ACC112 (cell line): ENCODE measurements around the gene OGFOD3.
"Not testable (repeated sequence)": the region's sequence is repeated elsewhere in the genome, so short reads cannot be mapped to it uniquely, and the experiment has no call there.

Experiments
- H2AFZ ChIP-seq: fragments of 200-600 bp; sonication (generic); one replicate; pipeline ENCODE4 v1.6.0; 2017; ENCODE audit warnings: antibody characterized with exemption, low read length; ENCODE audit not compliant: unreplicated experiment
- H3K27ac ChIP-seq: fragments of 200-600 bp; sonication (generic); 2 replicates; pipeline ENCODE4 v1.5.1; 2014; ENCODE audit warnings: low read depth, mild to moderate bottlenecking, antibody characterized with exemption, low read length, moderate library complexity
- H3K27me3 ChIP-seq: fragments of 200-600 bp; sonication (generic); 2 replicates; pipeline ENCODE4 v1.6.1; 2014; ENCODE audit warnings: mild to moderate bottlenecking, antibody characterized with exemption, low read length, moderate library complexity, mixed read lengths; ENCODE audit not compliant: insufficient read depth
- H3K36me3 ChIP-seq: fragments of 200-600 bp; sonication (generic); 2 replicates; pipeline ENCODE4 v1.6.1; 2016; ENCODE audit warnings: mild to moderate bottlenecking, antibody characterized with exemption, low read length, moderate library complexity, mixed read lengths; ENCODE audit not compliant: insufficient read depth
- H3K4me1 ChIP-seq: fragments of 200-600 bp; sonication (generic); one replicate; pipeline ENCODE4 v1.6.1; 2016; ENCODE audit warnings: low read length, mixed read lengths; ENCODE audit not compliant: insufficient read depth, unreplicated experiment, control insufficient read depth
- H3K4me3 ChIP-seq: fragments of 200-600 bp; sonication (generic); 2 replicates; pipeline ENCODE4 v1.5.1; 2014; ENCODE audit warnings: mild to moderate bottlenecking, low read depth, low read length
- H3K79me2 ChIP-seq: fragments of 200-600 bp; sonication (generic); one replicate; pipeline ENCODE4 v1.6.0; 2016; ENCODE audit warnings: low read length; ENCODE audit not compliant: control insufficient read depth, unreplicated experiment, insufficient read depth

The OGFOD3 gene

DNA sequence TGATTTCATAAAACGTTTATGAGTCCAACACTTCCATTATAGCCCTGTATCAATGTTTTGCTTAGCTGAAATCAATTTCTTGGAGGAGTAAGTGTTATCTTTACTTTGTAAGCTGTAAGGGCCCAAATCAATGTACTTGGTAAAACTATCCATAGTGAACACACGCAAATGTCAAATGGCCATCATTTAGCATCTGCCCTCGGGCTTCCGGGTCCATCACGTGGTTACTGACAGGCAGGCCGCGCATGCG lies 39.5 kb upstream of the OGFOD3 start:
- Histone ChIP-seq H2AFZ (peak overlapping the region; percentile 40), H3K4me1 (peaks cover 9% of the 10 kb centered on the region), H3K79me2 (no peaks in the 10 kb centered on the region), H3K36me3 (no peaks in the 10 kb centered on the region), H3K27me3 (no peaks in the 10 kb centered on the region), H3K4me3 (peak overlapping the region; percentile 95), H3K27ac (peak overlapping the region; percentile 97)

GRCh38 chr17:82457073-82457928 lies 38.9 kb upstream of the OGFOD3 start:
- Histone ChIP-seq H3K27ac (peak overlapping the region; percentile 97), H3K79me2 (no peaks in the 10 kb centered on the region), H3K27me3 (no peaks in the 10 kb centered on the region), H3K36me3 (no peaks in the 10 kb centered on the region), H2AFZ (peak overlapping the region; percentile 40), H3K4me3 (peak overlapping the region; percentile 95), H3K4me1 (peaks cover 9% of the 10 kb centered on the region)

DNA sequence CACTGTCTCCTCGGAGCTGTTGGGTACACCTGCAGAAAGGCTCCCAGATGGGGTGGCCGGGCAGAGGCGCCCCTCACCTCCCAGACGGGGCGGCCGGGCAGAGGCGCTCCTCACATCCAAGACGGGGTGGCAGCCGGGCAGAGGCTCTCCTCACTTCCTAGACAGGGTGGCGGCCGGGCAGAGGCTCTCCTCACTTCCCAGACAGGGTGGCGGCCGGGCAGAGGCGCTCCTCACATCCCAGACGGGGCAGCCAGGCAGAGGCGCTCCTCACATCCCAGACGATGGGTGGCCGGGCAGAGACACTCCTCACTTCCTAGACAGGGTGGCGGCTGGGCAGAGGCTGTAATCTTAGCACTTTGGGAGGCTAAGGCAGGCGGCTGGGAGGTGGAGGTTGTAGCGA lies 35.3 kb upstream of the OGFOD3 start:
- H3K79me2 ChIP-seq = peaks cover 16% of the 10 kb centered on the region
- H2AFZ ChIP-seq, H3K27me3 ChIP-seq, H3K36me3 ChIP-seq, H3K4me3 ChIP-seq, H3K27ac ChIP-seq: not testable (repeated sequence)
- H3K4me1 ChIP-seq = peaks cover 14% of the 10 kb centered on the region

GRCh38 chr17:82453151-82453550 lies 34.8 kb upstream of the OGFOD3 start:
- not testable (repeated sequence) for H3K27ac ChIP-seq, H3K27me3 ChIP-seq, H3K4me3 ChIP-seq, H3K36me3 ChIP-seq, H2AFZ ChIP-seq
- Histone ChIP-seq H3K4me1 (peaks cover 14% of the 10 kb centered on the region), H3K79me2 (peaks cover 16% of the 10 kb centered on the region)

- Histone ChIP-seq H3K27ac (no peak overlapping the region), H2AFZ (no peak overlapping the region), H3K36me3 (no peaks in the 10 kb centered on the region), H3K79me2 (peaks cover 18% of the 10 kb centered on the region), H3K4me3 (no peak overlapping the region), H3K4me1 (peaks cover 7% of the 10 kb centered on the region), H3K27me3 (no peaks in the 10 kb centered on the region)
Measured at GRCh38 chr17:82452162-82452561, 33.8 kb upstream of the OGFOD3 start.

- Histone ChIP-seq H2AFZ (peak within 1 kb of the TSS; percentile 84), H3K36me3 (no peaks in the 10 kb centered on the region), H3K4me3 (peak within 1 kb of the TSS; percentile 86), H3K4me1 (peaks cover 5% of the 10 kb centered on the region), H3K79me2 (peaks cover 18% of the 10 kb centered on the region), H3K27me3 (no peaks in the 10 kb centered on the region), H3K27ac (peak within 1 kb of the TSS; percentile 64)
Measured at GRCh38 chr17:82450357-82451106, 32.1 kb upstream of the OGFOD3 start, which contains the start of gene CYBC1. CYBC1 (minus strand) TSS chr17:82450752; CDS start chr17:82449254, 1,498 bp downstream.

- Histone ChIP-seq H3K4me1 (peaks cover 5% of the 10 kb centered on the region), H3K36me3 (no peaks in the 10 kb centered on the region), H3K79me2 (peaks cover 18% of the 10 kb centered on the region), H3K4me3 (peak overlapping the region; percentile 86), H2AFZ (peak overlapping the region; percentile 84), H3K27me3 (no peaks in the 10 kb centered on the region), H3K27ac (no peak overlapping the region; the same call in 1 of the 2 replicates)
Measured at GRCh38 chr17:82449883-82450356, 31.5 kb upstream of the OGFOD3 start.

GRCh38 chr17:82449131-82449882 lies 30.9 kb upstream of the OGFOD3 start:
- Histone ChIP-seq H3K4me3 (peak overlapping the region; percentile 86), H3K36me3 (no peaks in the 10 kb centered on the region), H2AFZ (no peak overlapping the region), H3K79me2 (peaks cover 18% of the 10 kb centered on the region), H3K27ac (no peak overlapping the region), H3K4me1 (peaks cover 5% of the 10 kb centered on the region), H3K27me3 (no peaks in the 10 kb centered on the region)

DNA sequence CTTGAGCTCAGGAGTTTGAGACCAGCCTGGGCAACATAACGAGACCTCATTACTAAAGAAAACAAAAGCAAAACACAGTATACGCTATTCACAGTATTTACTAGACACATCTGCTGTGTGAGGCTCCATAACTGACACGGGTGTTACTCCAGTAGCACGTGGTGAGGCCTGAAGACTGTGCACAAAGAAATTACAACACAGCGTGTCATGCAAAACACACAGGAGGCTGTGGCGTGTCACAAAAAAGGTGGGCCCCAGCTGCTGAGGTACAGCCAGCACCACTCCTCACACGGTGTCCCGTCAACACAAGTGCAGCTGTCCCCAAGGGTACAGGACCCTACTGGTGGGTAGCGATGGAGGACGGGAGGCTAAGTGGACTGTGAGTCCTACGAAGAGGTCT lies 29.5 kb upstream of the OGFOD3 start:
- Histone ChIP-seq H2AFZ (no peak overlapping the region), H3K4me3 (no peak overlapping the region), H3K27me3 (no peaks in the 10 kb centered on the region), H3K4me1 (peaks cover 5% of the 10 kb centered on the region), H3K27ac (no peak overlapping the region), H3K79me2 (peaks cover 18% of the 10 kb centered on the region), H3K36me3 (no peaks in the 10 kb centered on the region)

DNA sequence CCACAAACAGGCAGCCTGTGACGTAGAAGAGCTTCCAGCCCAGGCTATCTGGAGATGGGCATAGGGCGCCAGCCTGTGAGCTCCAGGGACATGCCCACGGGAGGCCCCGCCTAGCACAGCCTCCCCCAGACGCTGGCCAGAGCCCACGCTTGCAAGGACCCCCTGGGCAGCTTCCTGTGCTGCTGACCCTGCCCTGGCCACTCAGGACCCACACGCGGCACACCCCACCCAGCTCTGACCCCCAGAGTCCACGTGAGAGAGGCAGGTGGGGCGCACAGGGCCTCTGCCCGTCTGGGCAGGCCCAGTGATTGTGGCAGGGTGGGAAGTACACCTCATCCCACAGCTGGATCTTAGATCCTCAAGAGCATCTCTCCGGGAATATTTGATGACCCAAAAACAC lies 28.3 kb upstream of the OGFOD3 start:
- peaks cover 5% of the 10 kb centered on the region for H3K4me1 ChIP-seq

More for the DNA sequence above, 28.3 kb upstream of the OGFOD3 start:
- Histone ChIP-seq H3K79me2 (peaks cover 18% of the 10 kb centered on the region), H3K27ac (no peak overlapping the region), H2AFZ (no peak overlapping the region), H3K36me3 (no peaks in the 10 kb centered on the region), H3K27me3 (no peaks in the 10 kb centered on the region), H3K4me3 (no peak overlapping the region)
